ENCODE results near the gene PURA. TPM values are rescaled to one million over a fixed set of nuclear protein-coding genes. Genes with fewer than 3 reads are reported as not detected.

PURA gene
- total and polyA plus RNA-seq, 2 experiments from 2014 or later = 7.0 to 9.0 TPM

DNA sequence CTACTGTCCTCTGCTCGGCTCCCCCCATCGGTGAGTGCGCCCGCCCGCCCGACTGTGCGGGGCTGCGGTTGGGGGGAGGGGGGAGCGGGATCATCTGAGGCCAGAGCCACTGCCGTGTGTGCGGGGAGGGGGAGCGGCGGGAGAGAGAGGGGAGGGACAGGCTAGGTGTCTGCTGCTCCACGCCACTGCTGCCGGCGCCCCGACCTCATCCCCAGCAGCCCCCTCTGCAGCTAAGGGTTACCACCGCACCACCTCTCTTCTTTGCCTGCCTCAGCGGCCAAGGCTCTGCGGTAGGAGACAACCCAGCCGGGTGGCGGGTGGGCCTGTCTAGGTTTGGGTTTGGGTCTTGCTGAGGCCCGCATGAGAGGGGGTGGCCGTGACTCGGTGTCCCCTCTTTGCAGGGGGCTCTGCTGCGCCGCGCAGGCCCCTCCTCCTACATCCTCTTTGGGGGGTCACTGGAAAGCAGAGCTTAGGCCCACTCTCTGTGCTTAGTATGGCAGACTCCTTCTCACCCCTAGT lies 670 bp upstream of the PURA start:
- TF ChIP-seq, protein P1, sequence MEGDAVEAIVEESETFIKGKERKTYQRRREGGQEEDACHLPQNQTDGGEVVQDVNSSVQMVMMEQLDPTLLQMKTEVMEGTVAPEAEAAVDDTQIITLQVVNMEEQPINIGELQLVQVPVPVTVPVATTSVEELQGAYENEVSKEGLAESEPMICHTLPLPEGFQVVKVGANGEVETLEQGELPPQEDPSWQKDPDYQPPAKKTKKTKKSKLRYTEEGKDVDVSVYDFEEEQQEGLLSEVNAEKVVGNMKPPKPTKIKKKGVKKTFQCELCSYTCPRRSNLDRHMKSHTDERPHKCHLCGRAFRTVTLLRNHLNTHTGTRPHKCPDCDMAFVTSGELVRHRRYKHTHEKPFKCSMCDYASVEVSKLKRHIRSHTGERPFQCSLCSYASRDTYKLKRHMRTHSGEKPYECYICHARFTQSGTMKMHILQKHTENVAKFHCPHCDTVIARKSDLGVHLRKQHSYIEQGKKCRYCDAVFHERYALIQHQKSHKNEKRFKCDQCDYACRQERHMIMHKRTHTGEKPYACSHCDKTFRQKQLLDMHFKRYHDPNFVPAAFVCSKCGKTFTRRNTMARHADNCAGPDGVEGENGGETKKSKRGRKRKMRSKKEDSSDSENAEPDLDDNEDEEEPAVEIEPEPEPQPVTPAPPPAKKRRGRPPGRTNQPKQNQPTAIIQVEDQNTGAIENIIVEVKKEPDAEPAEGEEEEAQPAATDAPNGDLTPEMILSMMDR (IDR thresholded peaks at IDR 0.05; ENCODE audit: low read depth, low read length) = no peak
- DNase-seq (ENCODE audit: low read depth in 1 of 2, low spot score in 1 of 2) = no peak
- peaks cover 53% of the 10 kb centered on the region for H3K27me3 ChIP-seq
- no peaks in the 10 kb centered on the region for H3K9me3 ChIP-seq (ENCODE audit: low read depth)
- peak overlapping the region; percentile 10 for H3K27ac ChIP-seq
- no peaks in the 10 kb centered on the region for H3K36me3 ChIP-seq
- H3K4me1 ChIP-seq (ENCODE audit: low read depth) = peaks cover 26% of the 10 kb centered on the region
- H3K4me3 ChIP-seq = peak overlapping the region; percentile 67

DNA sequence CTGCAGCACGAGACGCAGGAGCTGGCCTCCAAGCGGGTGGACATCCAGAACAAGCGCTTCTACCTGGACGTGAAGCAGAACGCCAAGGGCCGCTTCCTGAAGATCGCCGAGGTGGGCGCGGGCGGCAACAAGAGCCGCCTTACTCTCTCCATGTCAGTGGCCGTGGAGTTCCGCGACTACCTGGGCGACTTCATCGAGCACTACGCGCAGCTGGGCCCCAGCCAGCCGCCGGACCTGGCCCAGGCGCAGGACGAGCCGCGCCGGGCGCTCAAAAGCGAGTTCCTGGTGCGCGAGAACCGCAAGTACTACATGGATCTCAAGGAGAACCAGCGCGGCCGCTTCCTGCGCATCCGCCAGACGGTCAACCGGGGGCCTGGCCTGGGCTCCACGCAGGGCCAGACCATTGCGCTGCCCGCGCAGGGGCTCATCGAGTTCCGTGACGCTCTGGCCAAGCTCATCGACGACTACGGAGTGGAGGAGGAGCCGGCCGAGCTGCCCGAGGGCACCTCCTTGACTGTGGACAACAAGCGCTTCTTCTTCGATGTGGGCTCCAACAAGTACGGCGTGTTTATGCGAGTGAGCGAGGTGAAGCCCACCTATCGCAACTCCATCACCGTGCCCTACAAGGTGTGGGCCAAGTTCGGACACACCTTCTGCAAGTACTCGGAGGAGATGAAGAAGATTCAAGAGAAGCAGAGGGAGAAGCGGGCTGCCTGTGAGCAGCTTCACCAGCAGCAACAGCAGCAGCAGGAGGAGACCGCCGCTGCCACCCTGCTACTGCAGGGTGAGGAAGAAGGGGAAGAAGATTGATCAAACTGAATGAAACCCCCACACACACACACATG lies 654 bp downstream of the PURA start:
- H3K9me3 ChIP-seq (ENCODE audit: low read depth) = no peaks in the 10 kb centered on the region
- TF ChIP-seq, protein P1 (IDR thresholded peaks at IDR 0.05; ENCODE audit: low read depth, low read length) = no peak
- H3K4me1 ChIP-seq (ENCODE audit: low read depth) = peaks cover 30% of the 10 kb centered on the region
- peak overlapping the region; percentile 64 for H3K27ac ChIP-seq
- H3K36me3 ChIP-seq = no peaks in the 10 kb centered on the region
- peak; percentile 57 to 71 for DNase-seq (ENCODE audit: low read depth in 1 of 2, low spot score in 1 of 2)
- H3K27me3 ChIP-seq = peaks cover 40% of the 10 kb centered on the region
- H3K4me3 ChIP-seq = peak overlapping the region; percentile 67

DNA sequence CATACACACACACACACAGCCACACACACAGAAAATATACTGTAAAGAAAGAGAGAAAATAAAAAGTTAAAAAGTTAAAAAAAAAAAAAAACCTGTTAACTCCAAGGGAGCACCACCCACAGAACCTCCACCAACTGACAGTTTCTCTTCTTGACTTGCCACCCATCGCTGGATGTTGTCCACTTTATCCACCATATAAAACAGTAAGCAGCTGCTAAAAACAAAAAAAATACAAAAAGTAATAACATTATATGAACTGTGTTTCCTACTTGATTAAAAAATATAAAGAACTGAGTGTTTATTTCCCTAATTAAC lies 1.2 kb downstream of the PURA start:
- H3K36me3 ChIP-seq = no peaks in the 10 kb centered on the region
- peak overlapping the region; percentile 67 for H3K4me3 ChIP-seq
- H3K9me3 ChIP-seq (ENCODE audit: low read depth) = no peaks in the 10 kb centered on the region
- no peak for DNase-seq (ENCODE audit: low read depth in 1 of 2, low spot score in 1 of 2)
- TF ChIP-seq, protein P1 (IDR thresholded peaks at IDR 0.05; ENCODE audit: low read depth, low read length) = no peak
- peaks cover 34% of the 10 kb centered on the region for H3K27me3 ChIP-seq
- no peak overlapping the region for H3K27ac ChIP-seq
- peaks cover 30% of the 10 kb centered on the region for H3K4me1 ChIP-seq (ENCODE audit: low read depth)

GRCh38 chr5:140116716-140117115 lies 2.8 kb downstream of the PURA start:
- TF ChIP-seq, protein P1 (IDR thresholded peaks at IDR 0.05; ENCODE audit: low read depth, low read length) = no peak
- Histone ChIP-seq H3K4me3 (peak overlapping the region; percentile 67), H3K9me3 (ENCODE audit: low read depth) (no peaks in the 10 kb centered on the region), H3K4me1 (ENCODE audit: low read depth) (peaks cover 30% of the 10 kb centered on the region), H3K27me3 (peaks cover 23% of the 10 kb centered on the region), H3K27ac (no peak overlapping the region), H3K36me3 (no peaks in the 10 kb centered on the region)
- DNase-seq (ENCODE audit: low read depth in 1 of 2, low spot score in 1 of 2) = no peak

GRCh38 chr5:140117523-140117922 lies 3.6 kb downstream of the PURA start:
- Histone ChIP-seq H3K27me3 (peaks cover 15% of the 10 kb centered on the region), H3K4me1 (ENCODE audit: low read depth) (peaks cover 31% of the 10 kb centered on the region), H3K4me3 (no peak overlapping the region), H3K9me3 (ENCODE audit: low read depth) (no peaks in the 10 kb centered on the region), H3K27ac (no peak overlapping the region), H3K36me3 (no peaks in the 10 kb centered on the region)
- TF ChIP-seq, protein P1 (IDR thresholded peaks at IDR 0.05; ENCODE audit: low read depth, low read length) = no peak
- DNase-seq (ENCODE audit: low read depth in 1 of 2, low spot score in 1 of 2) = no peak

Measured in cardiac muscle cell (in vitro differentiated cells and primary cell).